Measurements from ENCODE around the gene PTCHD1.

Gene PTCHD1

GRCh38 chrX:23334848-23335599 is at the start of gene PTCHD1:
Gene PTCHD1, plus strand, starts transcription at chrX:23334849. Its CDS starts 27 bp downstream, at chrX:23334876.
- DNase-seq: no peak

- DNase-seq: no peak
Observed at GRCh38 chrX:23286731-23287130, 47.9 kb upstream of the PTCHD1 start.

- no peak for DNase-seq
Observed at GRCh38 chrX:23287191-23287725, 47.4 kb upstream of the PTCHD1 start.

GRCh38 chrX:23292354-23292987 is 42.2 kb upstream of the PTCHD1 start:
- no peak for DNase-seq

- no peak for DNase-seq
Observed at GRCh38 chrX:23292988-23293651, 41.5 kb upstream of the PTCHD1 start.

- DNase-seq: no peak
Observed at GRCh38 chrX:23304881-23305280, 29.8 kb upstream of the PTCHD1 start.

- no peak for DNase-seq
Observed at GRCh38 chrX:23311731-23312130, 22.9 kb upstream of the PTCHD1 start.

GRCh38 chrX:23312136-23312535 is 22.5 kb upstream of the PTCHD1 start:
- DNase-seq: no peak

GRCh38 chrX:23317799-23318724 is 16.6 kb upstream of the PTCHD1 start:
- peak; percentile 14 for DNase-seq

GRCh38 chrX:23327104-23327503 is 7.5 kb upstream of the PTCHD1 start:
- DNase-seq: no peak

GRCh38 chrX:23331701-23332100 is 2.9 kb upstream of the PTCHD1 start:
- no peak for DNase-seq

- DNase-seq: no peak
Observed at GRCh38 chrX:23332101-23332887, 2.4 kb upstream of the PTCHD1 start.

GRCh38 chrX:23332888-23333821 is 1.5 kb upstream of the PTCHD1 start:
- DNase-seq: no peak

GRCh38 chrX:23333842-23334520 is 668 bp upstream of the PTCHD1 start:
- DNase-seq: no peak

GRCh38 chrX:23334521-23334847 is 165 bp upstream of the PTCHD1 start:
- DNase-seq: no peak

GRCh38 chrX:23338334-23338733 is 3.7 kb downstream of the PTCHD1 start:
- no peak for DNase-seq

GRCh38 chrX:23341452-23341851 is 6.8 kb downstream of the PTCHD1 start:
- no peak for DNase-seq

- DNase-seq: no peak
Observed at GRCh38 chrX:23344238-23344903, 9.7 kb downstream of the PTCHD1 start.

- no peak for DNase-seq
Observed at GRCh38 chrX:23344904-23345271, 10.2 kb downstream of the PTCHD1 start.

- no peak for DNase-seq
Observed at GRCh38 chrX:23356189-23356588, 21.5 kb downstream of the PTCHD1 start.
